A673 (cell line): ENCODE measurements around the gene PDGFC.

ENCODE experiments used
- EZH2 ChIP-seq: fragments of 200-600 bp; sonication (generic); IDR thresholded peaks from 2 replicates; pipeline ENCODE4 v1.6.1; 2017; ENCODE audit warnings: borderline replicate concordance, low read depth, mild to moderate bottlenecking, mixed read lengths, antibody characterized with exemption, low read length; ENCODE audit not compliant: poor library complexity, severe bottlenecking
- TF ChIP-seq, protein P1 (sequence below): fragments of 300-800, 200-600 bp; sonication (generic); conservative IDR thresholded peaks from 2 replicates; pipeline ENCODE4 v1.5.1; 2017; ENCODE audit warnings: low read depth, mild to moderate bottlenecking, antibody characterized with exemption, low read length, moderate library complexity, mixed read lengths

DNA sequence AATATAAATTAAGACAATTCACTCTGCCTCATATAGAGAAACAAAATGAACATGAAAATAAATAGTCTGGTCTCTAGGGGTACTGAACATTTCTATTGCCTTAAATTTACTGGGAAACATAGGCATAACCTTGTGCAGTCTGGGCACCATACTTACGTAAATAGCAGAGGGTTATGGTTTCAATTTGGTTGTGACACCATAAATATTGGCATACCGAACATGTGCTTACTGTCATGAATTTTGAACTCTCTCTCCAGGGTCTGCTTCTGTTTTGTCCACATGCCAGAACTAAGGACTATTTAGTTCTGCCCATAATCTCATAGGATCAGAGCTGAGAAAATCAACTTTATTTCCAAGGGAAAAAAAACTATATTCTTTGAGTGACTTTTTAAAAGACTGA lies 17.6 kb downstream of the PDGFC start:
- TF ChIP-seq, protein P1, sequence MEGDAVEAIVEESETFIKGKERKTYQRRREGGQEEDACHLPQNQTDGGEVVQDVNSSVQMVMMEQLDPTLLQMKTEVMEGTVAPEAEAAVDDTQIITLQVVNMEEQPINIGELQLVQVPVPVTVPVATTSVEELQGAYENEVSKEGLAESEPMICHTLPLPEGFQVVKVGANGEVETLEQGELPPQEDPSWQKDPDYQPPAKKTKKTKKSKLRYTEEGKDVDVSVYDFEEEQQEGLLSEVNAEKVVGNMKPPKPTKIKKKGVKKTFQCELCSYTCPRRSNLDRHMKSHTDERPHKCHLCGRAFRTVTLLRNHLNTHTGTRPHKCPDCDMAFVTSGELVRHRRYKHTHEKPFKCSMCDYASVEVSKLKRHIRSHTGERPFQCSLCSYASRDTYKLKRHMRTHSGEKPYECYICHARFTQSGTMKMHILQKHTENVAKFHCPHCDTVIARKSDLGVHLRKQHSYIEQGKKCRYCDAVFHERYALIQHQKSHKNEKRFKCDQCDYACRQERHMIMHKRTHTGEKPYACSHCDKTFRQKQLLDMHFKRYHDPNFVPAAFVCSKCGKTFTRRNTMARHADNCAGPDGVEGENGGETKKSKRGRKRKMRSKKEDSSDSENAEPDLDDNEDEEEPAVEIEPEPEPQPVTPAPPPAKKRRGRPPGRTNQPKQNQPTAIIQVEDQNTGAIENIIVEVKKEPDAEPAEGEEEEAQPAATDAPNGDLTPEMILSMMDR: no peak
- TF ChIP-seq EZH2: no peak
